NB4 (cell line): Measurements from ENCODE around the gene ADAMTS2.

Experiments
- MYC ChIP-seq: IDR thresholded peaks from 2 replicates; pipeline ENCODE4 v1.6.1; 2011; ENCODE audit warnings: low read depth, low read length
- POLR2A ChIP-seq: IDR thresholded peaks from 2 replicates; pipeline ENCODE4 v1.6.1; 2011; ENCODE audit warnings: mild to moderate bottlenecking; ENCODE audit not compliant: insufficient read length; ENCODE audit errors: extremely low read depth
- TF ChIP-seq, protein P1 (sequence below): IDR thresholded peaks from one replicate; pipeline ENCODE4 v1.5.1; 2012; ENCODE audit warnings: low read depth, low read length

DNA sequence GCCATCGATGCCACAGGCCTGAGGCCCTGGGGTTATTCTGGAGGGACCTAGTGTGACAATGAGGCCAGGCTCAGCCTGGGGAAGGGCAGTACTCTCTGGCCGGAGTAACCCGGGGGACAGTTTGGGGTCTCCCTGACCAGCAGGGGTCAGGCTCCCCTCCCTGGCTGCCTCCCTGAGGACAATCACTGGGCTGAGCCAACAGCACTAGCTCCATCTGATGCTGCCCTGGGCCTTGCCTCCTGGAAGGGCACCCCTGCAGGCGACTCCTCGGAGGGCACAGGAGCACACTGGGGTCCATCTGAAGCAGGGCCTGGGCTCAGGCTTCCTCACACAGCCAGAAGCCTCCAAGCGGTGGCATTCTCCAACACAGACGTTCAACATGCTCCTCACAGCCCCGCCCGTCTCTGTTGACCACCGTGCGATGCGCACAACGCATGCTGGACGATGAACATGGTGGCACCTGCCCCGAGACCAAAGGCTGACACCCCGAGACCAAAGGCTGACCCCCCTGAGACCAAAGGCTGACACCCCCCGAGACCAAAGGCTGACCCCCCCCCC, 68.3 kb downstream of the ADAMTS2 start:
- TF ChIP-seq, protein P1, sequence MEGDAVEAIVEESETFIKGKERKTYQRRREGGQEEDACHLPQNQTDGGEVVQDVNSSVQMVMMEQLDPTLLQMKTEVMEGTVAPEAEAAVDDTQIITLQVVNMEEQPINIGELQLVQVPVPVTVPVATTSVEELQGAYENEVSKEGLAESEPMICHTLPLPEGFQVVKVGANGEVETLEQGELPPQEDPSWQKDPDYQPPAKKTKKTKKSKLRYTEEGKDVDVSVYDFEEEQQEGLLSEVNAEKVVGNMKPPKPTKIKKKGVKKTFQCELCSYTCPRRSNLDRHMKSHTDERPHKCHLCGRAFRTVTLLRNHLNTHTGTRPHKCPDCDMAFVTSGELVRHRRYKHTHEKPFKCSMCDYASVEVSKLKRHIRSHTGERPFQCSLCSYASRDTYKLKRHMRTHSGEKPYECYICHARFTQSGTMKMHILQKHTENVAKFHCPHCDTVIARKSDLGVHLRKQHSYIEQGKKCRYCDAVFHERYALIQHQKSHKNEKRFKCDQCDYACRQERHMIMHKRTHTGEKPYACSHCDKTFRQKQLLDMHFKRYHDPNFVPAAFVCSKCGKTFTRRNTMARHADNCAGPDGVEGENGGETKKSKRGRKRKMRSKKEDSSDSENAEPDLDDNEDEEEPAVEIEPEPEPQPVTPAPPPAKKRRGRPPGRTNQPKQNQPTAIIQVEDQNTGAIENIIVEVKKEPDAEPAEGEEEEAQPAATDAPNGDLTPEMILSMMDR = no peak
- no peak for TF ChIP-seq POLR2A
- no peak for TF ChIP-seq MYC
